HG03565 (cell line): Measurements from ENCODE around the gene TAC3.
"Not testable (repeated sequence)": the region's sequence is repeated elsewhere in the genome, so short reads cannot be mapped to it uniquely, and the experiment has no call there.

Experiments
- ATAC-seq: cut with Tn5 transposase; IDR thresholded peaks from one replicate; pipeline ENCODE4 v1.9.1; 2021; ENCODE audit warnings: mild to moderate bottlenecking, moderate library complexity; ENCODE audit not compliant: unreplicated experiment

TAC3 gene

GRCh38 chr12:57016348-57016747, at the start of gene TAC3:
Gene TAC3, minus strand, starts transcription at chr12:57016529. Its CDS starts 732 bp downstream, at chr12:57015797.
- ATAC-seq = no peak

GRCh38 chr12:57063991-57064685, 47.8 kb upstream of the TAC3 start:
- peak; percentile 71 for ATAC-seq

- no peak for ATAC-seq
Measured at GRCh38 chr12:57058454-57058853, 42.1 kb upstream of the TAC3 start.

GRCh38 chr12:57057067-57057751, 40.9 kb upstream of the TAC3 start:
- no peak for ATAC-seq

- no peak for ATAC-seq
Measured at GRCh38 chr12:57055824-57056223, 39.5 kb upstream of the TAC3 start.

GRCh38 chr12:57053901-57054300, 37.6 kb upstream of the TAC3 start:
- ATAC-seq = not testable (repeated sequence)

GRCh38 chr12:57053146-57053545, 36.8 kb upstream of the TAC3 start:
- ATAC-seq = not testable (repeated sequence)

GRCh38 chr12:57051011-57051410, 34.7 kb upstream of the TAC3 start:
- no peak for ATAC-seq

GRCh38 chr12:57049890-57050289, 33.6 kb upstream of the TAC3 start, which contains the start of gene MYO1A:
Gene MYO1A, minus strand, starts transcription at chr12:57050129. Its CDS starts 1,806 bp downstream, at chr12:57048323.
- ATAC-seq = no peak

- ATAC-seq = no peak
Measured at GRCh38 chr12:57049119-57049446, 32.8 kb upstream of the TAC3 start.

GRCh38 chr12:57048423-57049118, 32.2 kb upstream of the TAC3 start:
- ATAC-seq = no peak

- no peak for ATAC-seq
Measured at GRCh38 chr12:57047981-57048380, 31.7 kb upstream of the TAC3 start.

- ATAC-seq = no peak
Measured at GRCh38 chr12:57046947-57047890, 30.9 kb upstream of the TAC3 start.

GRCh38 chr12:57046086-57046791, 29.9 kb upstream of the TAC3 start:
- ATAC-seq = no peak

- no peak for ATAC-seq
Measured at GRCh38 chr12:57044889-57045288, 28.6 kb upstream of the TAC3 start.

GRCh38 chr12:57044468-57044867, 28.1 kb upstream of the TAC3 start:
- ATAC-seq = no peak

GRCh38 chr12:57042695-57043094, 26.4 kb upstream of the TAC3 start:
- no peak for ATAC-seq

- no peak for ATAC-seq
Measured at GRCh38 chr12:57040750-57041149, 24.4 kb upstream of the TAC3 start.

GRCh38 chr12:57040211-57040610, 23.9 kb upstream of the TAC3 start:
- ATAC-seq = no peak
